ENCODE data around the gene FBXW7.

The FBXW7 gene

GRCh38 chr4:152436384-152436783, 99.5 kb downstream of the FBXW7 start:
- no peaks in the 10 kb centered on the region for H3F3A ChIP-seq (ENCODE audit: low read depth)
- no peaks in the 10 kb centered on the region for H3K27me3 ChIP-seq (ENCODE audit: insufficient read depth, low read length, poor library complexity, severe bottlenecking)
- no peaks in the 10 kb centered on the region for H4K20me1 ChIP-seq (ENCODE audit: insufficient read depth, low read length, poor library complexity, severe bottlenecking)
- H3K9me2 ChIP-seq (replicated peaks; ENCODE audit: low read depth, low read length) = no peaks in the 10 kb centered on the region
- H2AFZ ChIP-seq (ENCODE audit: low read length) = no peak overlapping the region
- H3K36me3 ChIP-seq (ENCODE audit: insufficient read depth, low read length) = 0 out of 2 replicates have a peak, but pooled peaks cover 5% of the 10 kb centered on the region
- 0 out of 2 replicates have a peak, but pooled peaks cover 4% of the 10 kb centered on the region for H3K9me3 ChIP-seq (ENCODE audit: insufficient read depth, low read depth, low read length)
- peak; percentile 42 for TF ChIP-seq CTCF (conservative IDR thresholded peaks at IDR 0.05; ENCODE audit: low read length)
- no peak for TF ChIP-seq EZH2phosphoT487 (IDR thresholded peaks at IDR 0.05; ENCODE audit: borderline replicate concordance)
- H3K4me1 ChIP-seq (ENCODE audit: insufficient read depth, low read length, poor library complexity, severe bottlenecking) = peaks cover 11% of the 10 kb centered on the region
- H3K9ac ChIP-seq (ENCODE audit: low read depth, low read length, poor library complexity, severe bottlenecking) = no peak overlapping the region
- no peak overlapping the region for H3K4me2 ChIP-seq (ENCODE audit: low read depth, low read length, poor library complexity, severe bottlenecking)
- peaks cover 46% of the 10 kb centered on the region for H3K79me2 ChIP-seq (ENCODE audit: insufficient read depth, low read length)
- H3K4me3 ChIP-seq (ENCODE audit: low read length, poor library complexity, severe bottlenecking) = no peak overlapping the region

- H3K79me2 ChIP-seq (ENCODE audit: insufficient read depth, low read length) = peaks cover 49% of the 10 kb centered on the region
Measured at GRCh38 chr4:152434011-152434410, 101.9 kb downstream of the FBXW7 start.

GRCh38 chr4:152431784-152432183, 104.1 kb downstream of the FBXW7 start:
- Histone ChIP-seq H3K36me3 (ENCODE audit: insufficient read depth, low read length) (peaks cover 8% of the 10 kb centered on the region; the same call in 1 of the 2 replicates), H3K9ac (ENCODE audit: low read depth, low read length, poor library complexity, severe bottlenecking) (no peak overlapping the region), H3K4me3 (ENCODE audit: low read length, poor library complexity, severe bottlenecking) (no peak overlapping the region), H3K79me2 (ENCODE audit: insufficient read depth, low read length) (peaks cover 37% of the 10 kb centered on the region), H3K9me3 (ENCODE audit: insufficient read depth, low read depth, low read length) (0 out of 2 replicates have a peak, but pooled peaks cover 2% of the 10 kb centered on the region), H3F3A (ENCODE audit: low read depth) (no peaks in the 10 kb centered on the region), H3K4me2 (ENCODE audit: low read depth, low read length, poor library complexity, severe bottlenecking) (no peak overlapping the region), H2AFZ (ENCODE audit: low read length) (no peak overlapping the region), H4K20me1 (ENCODE audit: insufficient read depth, low read length, poor library complexity, severe bottlenecking) (no peaks in the 10 kb centered on the region), H3K4me1 (ENCODE audit: insufficient read depth, low read length, poor library complexity, severe bottlenecking) (peaks cover 11% of the 10 kb centered on the region), H3K9me2 (replicated peaks; ENCODE audit: low read depth, low read length) (no peaks in the 10 kb centered on the region), H3K27me3 (ENCODE audit: insufficient read depth, low read length, poor library complexity, severe bottlenecking) (no peaks in the 10 kb centered on the region)
- TF ChIP-seq CTCF (conservative IDR thresholded peaks at IDR 0.05; ENCODE audit: low read length) (no peak), EZH2phosphoT487 (IDR thresholded peaks at IDR 0.05; ENCODE audit: borderline replicate concordance) (no peak)

More at GRCh38 chr4:152434011-152434410, 101.9 kb downstream of the FBXW7 start:
- Histone ChIP-seq H3F3A (ENCODE audit: low read depth) (no peaks in the 10 kb centered on the region), H3K9me2 (replicated peaks; ENCODE audit: low read depth, low read length) (no peaks in the 10 kb centered on the region), H3K4me3 (ENCODE audit: low read length, poor library complexity, severe bottlenecking) (no peak overlapping the region), H3K4me2 (ENCODE audit: low read depth, low read length, poor library complexity, severe bottlenecking) (no peak overlapping the region), H3K9ac (ENCODE audit: low read depth, low read length, poor library complexity, severe bottlenecking) (no peak overlapping the region), H3K4me1 (ENCODE audit: insufficient read depth, low read length, poor library complexity, severe bottlenecking) (peaks cover 11% of the 10 kb centered on the region), H4K20me1 (ENCODE audit: insufficient read depth, low read length, poor library complexity, severe bottlenecking) (no peaks in the 10 kb centered on the region), H2AFZ (ENCODE audit: low read length) (no peak overlapping the region), H3K36me3 (ENCODE audit: insufficient read depth, low read length) (0 out of 2 replicates have a peak, but pooled peaks cover 5% of the 10 kb centered on the region), H3K9me3 (ENCODE audit: insufficient read depth, low read depth, low read length) (0 out of 2 replicates have a peak, but pooled peaks cover 4% of the 10 kb centered on the region), H3K27me3 (ENCODE audit: insufficient read depth, low read length, poor library complexity, severe bottlenecking) (no peaks in the 10 kb centered on the region)
- TF ChIP-seq EZH2phosphoT487 (IDR thresholded peaks at IDR 0.05; ENCODE audit: borderline replicate concordance) = no peak
- TF ChIP-seq CTCF (conservative IDR thresholded peaks at IDR 0.05; ENCODE audit: low read length) = no peak

All from Loucy (cell line).